Measurements from ENCODE around the gene CSHL1. TPM values are rescaled to one million over a fixed set of nuclear protein-coding genes. Genes with fewer than 3 reads are reported as not detected.
A peak's percentile ranks its signal among the peaks of the same experiment; 100 is the strongest.
"Not testable (repeated sequence)": the region's sequence is repeated elsewhere in the genome, so short reads cannot be mapped to it uniquely, and the experiment has no call there.

The CSHL1 gene
- total RNA-seq, 1 experiment from 2014 or later, result not detected

- H3K36me3 ChIP-seq (ENCODE audit: control insufficient read depth, insufficient read depth, low read length), result no peaks in the 10 kb centered on the region
- no peak for DNase-seq
- Mint-ChIP-seq H3K4me3 (ENCODE audit: unreplicated experiment) (no peak overlapping the region), H3K9me3 (ENCODE audit: unreplicated experiment) (no peaks in the 10 kb centered on the region), H3K27me3 (ENCODE audit: insufficient read depth, unreplicated experiment) (peaks cover 27% of the 10 kb centered on the region), H3K36me3 (ENCODE audit: insufficient read depth, unreplicated experiment) (no peaks in the 10 kb centered on the region), H3K27ac (ENCODE audit: unreplicated experiment) (no peak overlapping the region), H3K4me1 (ENCODE audit: low read depth, unreplicated experiment) (no peaks in the 10 kb centered on the region)
- no peaks in the 10 kb centered on the region for H3K4me1 ChIP-seq
- no TSS peak for BruUV-seq (replicated peaks)
- CTCF ChIA-PET, result interaction anchor here (0.6 kb wide), 1 partner anchor 163 kb away, joined by 3 read pairs; no protein-coding TSS in a partner anchor
- intact Hi-C loops (cut with micrococcal nuclease; ENCODE audit: unreplicated experiment), result no loop called here
- no peaks in the 10 kb centered on the region for H3K27me3 ChIP-seq (replicated peaks; ENCODE audit: control insufficient read depth, insufficient read depth, low read length)
- POLR2A ChIA-PET, result no interaction called here
- TF ChIP-seq CTCF (IDR thresholded peaks at IDR 0.05; ENCODE audit: insufficient read depth in 1 of 2, low read depth in 1 of 2, low read length in 1 of 2, severe bottlenecking in 1 of 2, unreplicated experiment in 1 of 2), result no peak
- no peaks in the 10 kb centered on the region for H3K9me3 ChIP-seq
- no peak overlapping the region for H3K4me3 ChIP-seq (ENCODE audit: low read depth, low read length)
These were observed 3.4 kb upstream of the CSHL1 start for GRCh38 chr17:63914471-63914870.

- Histone ChIP-seq H3K9me3 (no peaks in the 10 kb centered on the region), H3K4me1 (no peaks in the 10 kb centered on the region), H3K4me3 (ENCODE audit: low read depth, low read length) (no peak overlapping the region), H3K36me3 (ENCODE audit: control insufficient read depth, insufficient read depth, low read length) (no peaks in the 10 kb centered on the region), H3K27me3 (replicated peaks; ENCODE audit: control insufficient read depth, insufficient read depth, low read length) (no peaks in the 10 kb centered on the region; the same call in 1 of the 2 replicates)
- Mint-ChIP-seq H3K9me3 (ENCODE audit: unreplicated experiment) (no peaks in the 10 kb centered on the region), H3K27ac (ENCODE audit: unreplicated experiment) (no peak overlapping the region), H3K36me3 (ENCODE audit: insufficient read depth, unreplicated experiment) (no peaks in the 10 kb centered on the region), H3K4me3 (ENCODE audit: unreplicated experiment) (no peak overlapping the region), H3K4me1 (ENCODE audit: low read depth, unreplicated experiment) (no peaks in the 10 kb centered on the region), H3K27me3 (ENCODE audit: insufficient read depth, unreplicated experiment) (peaks cover 31% of the 10 kb centered on the region)
- intact Hi-C loops (cut with micrococcal nuclease; ENCODE audit: unreplicated experiment), result no loop called here
- POLR2A ChIA-PET, result no interaction called here
- BruUV-seq (replicated peaks), result no TSS peak
- CTCF ChIA-PET, result interaction anchor here (0.6 to 2.5 kb wide), 12 partner anchors 19 to 222 kb away, joined by 3 to 16 read pairs (median 4); no protein-coding TSS in a partner anchor
- peak; percentile 80 to 87 for TF ChIP-seq CTCF (IDR thresholded peaks at IDR 0.05; ENCODE audit: insufficient read depth in 1 of 2, low read depth in 1 of 2, low read length in 1 of 2, severe bottlenecking in 1 of 2, unreplicated experiment in 1 of 2)
- DNase-seq, result peak in 1 of 2 experiments; percentile 66
These were observed 621 bp upstream of the CSHL1 start for GRCh38 chr17:63911657-63912100.

- H3K36me3 ChIP-seq (ENCODE audit: control insufficient read depth, insufficient read depth, low read length), result no peaks in the 10 kb centered on the region
- no peaks in the 10 kb centered on the region; the same call in 1 of the 2 replicates for H3K27me3 ChIP-seq (replicated peaks; ENCODE audit: control insufficient read depth, insufficient read depth, low read length)
- intact Hi-C loops (cut with micrococcal nuclease; ENCODE audit: unreplicated experiment), result no loop called here
- ChIA-PET POLR2A (no interaction called here), CTCF (interaction anchor here (2.5 kb wide), 2 partner anchors 36 to 223 kb away, joined by 9 to 16 read pairs; no protein-coding TSS in a partner anchor)
- Mint-ChIP-seq H3K4me3 (ENCODE audit: unreplicated experiment) (no peak overlapping the region), H3K4me1 (ENCODE audit: low read depth, unreplicated experiment) (no peaks in the 10 kb centered on the region), H3K36me3 (ENCODE audit: insufficient read depth, unreplicated experiment) (no peaks in the 10 kb centered on the region), H3K27ac (ENCODE audit: unreplicated experiment) (no peak overlapping the region), H3K27me3 (ENCODE audit: insufficient read depth, unreplicated experiment) (peaks cover 19% of the 10 kb centered on the region), H3K9me3 (ENCODE audit: unreplicated experiment) (no peaks in the 10 kb centered on the region)
- no peak for DNase-seq
- no peak overlapping the region for H3K4me3 ChIP-seq (ENCODE audit: low read depth, low read length)
- BruUV-seq (replicated peaks), result no TSS peak
- TF ChIP-seq CTCF (IDR thresholded peaks at IDR 0.05; ENCODE audit: insufficient read depth in 1 of 2, low read depth in 1 of 2, low read length in 1 of 2, severe bottlenecking in 1 of 2, unreplicated experiment in 1 of 2), result no peak
- no peaks in the 10 kb centered on the region for H3K4me1 ChIP-seq
- H3K9me3 ChIP-seq, result no peaks in the 10 kb centered on the region
These were observed 962 bp downstream of the CSHL1 start for GRCh38 chr17:63910096-63910495.

- BruUV-seq (replicated peaks); H3K27me3 ChIP-seq (replicated peaks; ENCODE audit: control insufficient read depth, insufficient read depth, low read length); H3K4me1 ChIP-seq; CTCF ChIA-PET; H3K9me3 Mint-ChIP-seq (ENCODE audit: unreplicated experiment); H3K9me3 ChIP-seq; H3K4me3 ChIP-seq (ENCODE audit: low read depth, low read length); POLR2A ChIA-PET; H3K27ac Mint-ChIP-seq (ENCODE audit: unreplicated experiment); H3K36me3 Mint-ChIP-seq (ENCODE audit: insufficient read depth, unreplicated experiment); H3K4me1 Mint-ChIP-seq (ENCODE audit: low read depth, unreplicated experiment); DNase-seq; H3K4me3 Mint-ChIP-seq (ENCODE audit: unreplicated experiment); H3K36me3 ChIP-seq (ENCODE audit: control insufficient read depth, insufficient read depth, low read length); intact Hi-C loops (cut with micrococcal nuclease; ENCODE audit: unreplicated experiment): not testable (repeated sequence)
- peaks cover 19% of the 10 kb centered on the region for H3K27me3 Mint-ChIP-seq (ENCODE audit: insufficient read depth, unreplicated experiment)
These were observed 1.5 kb downstream of the CSHL1 start for GRCh38 chr17:63909586-63909985.
